Measurements from ENCODE around the gene ATP8A2.

DNA sequence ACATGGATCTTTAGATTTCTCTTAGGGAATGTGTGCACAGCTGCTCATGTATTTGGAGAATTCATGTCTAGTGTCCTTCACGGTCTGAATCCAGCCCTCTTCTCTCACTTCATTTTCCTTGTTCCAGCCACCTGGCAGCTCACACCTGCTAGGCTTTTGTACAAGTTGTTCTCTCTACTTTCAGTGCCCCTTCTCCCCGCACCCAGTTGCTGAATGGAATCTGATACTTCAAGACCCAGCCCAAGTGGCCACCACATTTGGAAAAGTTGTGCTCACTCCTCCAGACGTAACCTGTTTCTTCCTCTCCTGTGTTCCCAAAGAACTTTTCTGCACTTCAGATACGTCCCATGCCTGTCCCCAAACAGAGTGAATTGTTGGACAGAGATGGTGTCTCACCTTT lies 444.5 kb downstream of the ATP8A2 start:
- TF ChIP-seq POLR2A (IDR thresholded peaks at IDR 0.05) (no peak), CTCF (IDR thresholded peaks at IDR 0.05) (no peak), EP300 (IDR thresholded peaks at IDR 0.05; ENCODE audit: low read depth) (no peak), POLR2AphosphoS5 (IDR thresholded peaks at IDR 0.05) (no peak)

All from transverse colon (tissue), 4 donors.